Renal cortex interstitium (tissue), 15 donors: Measurements from ENCODE around the gene CHRNA5. TPM values are rescaled to one million over a fixed set of nuclear protein-coding genes. Genes with fewer than 3 reads are reported as not detected.
"Not testable (repeated sequence)": the region's sequence is repeated elsewhere in the genome, so short reads cannot be mapped to it uniquely, and the experiment has no call there.

Experiments used
- DNase-seq, 11 donors: peaks; one replicate each; pipeline ENCODE4 v3.0.0-alpha.2; 2013; ENCODE audit warnings: low read depth in 9 of 11, low spot score in 4 of 11; ENCODE audit errors: extremely low read depth in 1 of 11
- long read RNA-seq, 16 experiments: transcript quantifications; one replicate each; lab custom pipeline, GENCODE V29; 2026
- polyA plus RNA-seq, 3 donors: library from polyadenylated mRNA; unstranded; fragments of 120-200 nt; gene quantifications; one replicate each; pipeline ENCODE4 v1.2.1, GENCODE V29; 2013; ENCODE audit not compliant: insufficient read length in 3 of 3

CHRNA5 gene
- polyA plus RNA-seq = 1 to 10 TPM; 4.3 to 8.6 (median 8.5) TPM
- long read RNA-seq, donor 1, partial matches to known transcripts = 0 of 1 reads
- long read RNA-seq, donor 1, other reads (novel, unspliced or antisense) = 0 of 1 reads
- long read RNA-seq, donor 2 = 0 reads
- long read RNA-seq, donor 3 = 0 reads
- long read RNA-seq, donor 4, partial matches to known transcripts = 0 of 1 reads
- long read RNA-seq, donor 4, other reads (novel, unspliced or antisense) = 0 of 1 reads
- long read RNA-seq, donor 5 = 0 reads
- long read RNA-seq, donor 6 = 0 reads
- long read RNA-seq, donor 7, partial matches to known transcripts = 0 of 3 reads
- long read RNA-seq, donor 7, other reads (novel, unspliced or antisense) = 0 of 3 reads
- long read RNA-seq, donor 8 = 0 reads
- long read RNA-seq, donor 9, partial matches to known transcripts = 0 of 1 reads
- long read RNA-seq, donor 9, other reads (novel, unspliced or antisense) = 0 of 1 reads
- long read RNA-seq, donor 10 = 0 reads
- long read RNA-seq, donor 11 = 0 reads
- long read RNA-seq, donor 12 = 0 reads
- long read RNA-seq, donor 13 = 0 reads
- long read RNA-seq, donor 14 = 0 reads
- long read RNA-seq, donor 15 = 0 reads
- long read RNA-seq, donor 16, partial matches to known transcripts = 0 of 1 reads
- long read RNA-seq, donor 16, other reads (novel, unspliced or antisense) = 0 of 1 reads

GRCh38 chr15:78565097-78565950 lies at the start of gene CHRNA5:
Gene CHRNA5, plus strand, starts transcription at chr15:78565520. Its CDS starts 200 bp downstream, at chr15:78565720.
- DNase-seq = peak; percentile 46 to 86 (median 73)

GRCh38 chr15:78520035-78520434 lies 45.3 kb upstream of the CHRNA5 start:
- DNase-seq = not testable (repeated sequence)

GRCh38 chr15:78524230-78524629 lies 41.1 kb upstream of the CHRNA5 start:
- DNase-seq = no peak

GRCh38 chr15:78527325-78527724 lies 38.0 kb upstream of the CHRNA5 start:
- DNase-seq = no peak

GRCh38 chr15:78533331-78533730 lies 32.0 kb upstream of the CHRNA5 start:
- DNase-seq = no peak

- DNase-seq = no peak
Observed at GRCh38 chr15:78536134-78536533, 29.2 kb upstream of the CHRNA5 start.

GRCh38 chr15:78537266-78537905 lies 27.9 kb upstream of the CHRNA5 start:
- DNase-seq = no peak

- no peak for DNase-seq
Observed at GRCh38 chr15:78538358-78538757, 27.0 kb upstream of the CHRNA5 start.

GRCh38 chr15:78539464-78540140 lies 25.7 kb upstream of the CHRNA5 start:
- DNase-seq = not testable (repeated sequence)

- peak; percentile 77 to 92 (median 87) for DNase-seq
Observed at GRCh38 chr15:78540141-78540870, 25.0 kb upstream of the CHRNA5 start, which contains the start of gene PSMA4. Gene PSMA4, plus strand, starts transcription at chr15:78540444. Its CDS starts 1,484 bp downstream, at chr15:78541928.

- peak in 1 of 11 donors; percentile 27 for DNase-seq
Observed at GRCh38 chr15:78540871-78541743, 24.2 kb upstream of the CHRNA5 start.

GRCh38 chr15:78541744-78542034 lies 23.6 kb upstream of the CHRNA5 start:
- no peak for DNase-seq

GRCh38 chr15:78542647-78543046 lies 22.7 kb upstream of the CHRNA5 start:
- no peak for DNase-seq

GRCh38 chr15:78550194-78550593 lies 15.1 kb upstream of the CHRNA5 start:
- no peak for DNase-seq

- DNase-seq = no peak
Observed at GRCh38 chr15:78550815-78551214, 14.5 kb upstream of the CHRNA5 start.

- DNase-seq = no peak
Observed at GRCh38 chr15:78551902-78552301, 13.4 kb upstream of the CHRNA5 start.

GRCh38 chr15:78552597-78552996 lies 12.7 kb upstream of the CHRNA5 start:
- DNase-seq = no peak
